HG03196 (cell line): ENCODE data around the gene ATP5F1A.
"Not testable (repeated sequence)": the region's sequence is repeated elsewhere in the genome, so short reads cannot be mapped to it uniquely, and the experiment has no call there.

Experiments used
- ATAC-seq: cut with Tn5 transposase; IDR thresholded peaks from one replicate; pipeline ENCODE4 v1.9.1; 2021; ENCODE audit not compliant: unreplicated experiment

The ATP5F1A gene

DNA sequence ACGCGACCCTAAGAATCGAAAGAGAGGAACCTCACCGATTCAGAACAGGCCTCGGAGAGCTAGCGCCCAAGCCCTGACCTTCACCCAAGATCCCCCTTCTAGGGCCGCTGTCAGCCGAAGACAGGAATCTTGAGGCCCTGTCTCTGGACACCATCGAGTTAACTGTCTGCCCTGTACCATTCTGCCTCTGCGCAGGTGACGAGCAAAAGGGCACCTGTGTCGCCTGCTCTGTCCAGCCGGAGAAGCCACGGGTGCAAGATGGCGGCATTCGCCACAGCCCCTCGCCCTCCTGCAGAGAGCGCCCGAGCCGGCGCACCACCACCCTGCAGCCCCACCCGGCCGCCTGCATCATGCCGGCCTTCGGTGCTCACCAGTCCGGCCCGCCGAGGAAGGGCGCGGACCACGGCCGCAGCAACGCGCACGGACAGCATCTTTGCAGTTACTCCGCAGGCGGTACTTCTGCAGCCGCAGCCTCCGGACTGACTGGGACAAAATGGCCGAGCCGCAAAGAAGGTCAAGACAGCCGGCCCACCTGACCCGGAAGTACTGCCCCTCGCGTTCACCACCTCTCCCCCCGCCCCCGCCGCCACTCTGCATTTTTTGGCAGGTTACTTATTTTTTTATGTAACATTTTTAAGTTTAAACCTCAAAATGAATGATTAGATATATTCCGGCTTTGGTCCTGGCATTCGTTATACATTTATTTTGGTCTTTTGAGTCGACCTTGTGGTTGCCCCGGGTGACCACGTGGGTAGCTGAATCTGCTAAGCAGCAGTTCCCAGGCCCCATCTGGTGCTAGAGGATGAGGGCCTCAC, at the start of gene ATP5F1A:
TSS of gene ATP5F1A (minus strand) at position 496 of the 815 bp plus-strand sequence. CDS start at position 431, 65 bp downstream.
- peak; percentile 77 for ATAC-seq

DNA sequence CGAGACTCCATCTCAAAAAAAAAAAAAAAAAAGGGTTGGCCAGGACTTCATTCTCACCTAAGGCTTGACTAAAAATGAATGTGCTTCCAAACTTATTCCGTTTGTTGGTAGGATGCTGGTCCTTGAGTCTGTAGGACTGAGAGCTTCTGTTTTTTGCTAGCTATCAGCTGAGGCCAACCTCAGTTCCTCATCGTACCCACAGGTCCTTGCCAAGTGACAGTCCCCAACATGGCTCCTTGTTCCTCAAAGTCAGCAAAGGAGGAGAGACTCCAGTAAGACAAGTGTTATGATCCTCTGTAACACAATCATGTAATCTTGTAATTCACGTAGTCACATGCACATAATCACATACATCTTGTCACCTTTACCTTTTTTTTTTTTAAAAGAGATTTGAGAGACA, 43.1 kb upstream of the ATP5F1A start:
- ATAC-seq = no peak

DNA sequence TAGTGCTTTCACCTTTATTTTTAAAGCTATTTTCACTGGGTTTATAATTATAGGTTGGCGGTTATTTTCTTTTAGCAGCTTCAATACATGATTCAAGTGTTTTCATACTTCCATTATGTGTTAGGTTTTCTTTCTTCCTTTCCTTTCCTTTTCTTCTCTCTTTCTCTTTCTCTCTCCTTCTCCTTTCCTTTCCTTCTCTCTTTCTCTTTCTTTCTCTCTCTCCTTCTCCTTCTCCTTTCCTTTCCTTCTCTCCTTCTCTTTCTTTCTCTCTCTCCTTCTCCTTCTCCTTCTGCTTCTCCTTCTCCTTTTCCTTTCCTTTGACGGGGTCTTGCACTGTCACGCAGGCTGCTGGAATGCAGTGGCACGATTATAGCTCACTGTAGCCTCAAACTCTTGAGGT, 42.1 kb upstream of the ATP5F1A start:
- ATAC-seq = no peak

DNA sequence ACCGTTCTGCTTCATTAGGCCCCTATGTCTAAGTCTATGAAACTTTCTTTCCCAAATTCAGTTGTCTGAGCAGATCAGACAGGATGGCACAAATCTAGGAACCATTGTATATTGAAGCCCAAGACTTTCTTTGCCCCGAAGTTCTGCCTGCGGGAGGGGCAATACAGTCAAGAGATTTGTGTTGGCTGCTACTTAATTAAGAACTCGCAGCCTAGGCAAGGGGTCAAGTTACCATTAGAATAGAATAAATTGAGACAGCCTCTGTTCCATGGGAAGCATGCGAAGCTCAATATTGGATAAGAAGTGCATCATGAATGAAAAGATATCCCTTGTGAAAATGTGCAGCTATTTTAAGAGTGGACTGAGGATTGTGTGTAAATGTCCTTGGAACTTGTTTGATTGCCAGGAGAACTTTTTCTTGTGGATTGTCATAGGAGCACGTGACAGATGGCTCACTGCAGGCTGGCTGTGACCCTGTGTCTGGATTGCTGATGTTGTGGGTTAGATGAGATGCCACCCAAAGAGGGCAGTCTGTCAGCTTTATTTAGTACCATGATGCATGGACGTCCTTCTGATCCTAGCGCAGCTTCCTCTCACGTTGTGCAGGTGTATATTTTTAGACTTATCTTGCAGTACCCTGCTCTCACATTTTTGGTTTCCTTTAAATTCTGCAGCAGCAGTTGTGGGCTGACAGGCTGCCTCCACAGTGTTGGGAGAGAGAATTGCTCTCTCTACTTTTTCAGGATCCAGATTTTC, 37.0 kb upstream of the ATP5F1A start:
- ATAC-seq = no peak

DNA sequence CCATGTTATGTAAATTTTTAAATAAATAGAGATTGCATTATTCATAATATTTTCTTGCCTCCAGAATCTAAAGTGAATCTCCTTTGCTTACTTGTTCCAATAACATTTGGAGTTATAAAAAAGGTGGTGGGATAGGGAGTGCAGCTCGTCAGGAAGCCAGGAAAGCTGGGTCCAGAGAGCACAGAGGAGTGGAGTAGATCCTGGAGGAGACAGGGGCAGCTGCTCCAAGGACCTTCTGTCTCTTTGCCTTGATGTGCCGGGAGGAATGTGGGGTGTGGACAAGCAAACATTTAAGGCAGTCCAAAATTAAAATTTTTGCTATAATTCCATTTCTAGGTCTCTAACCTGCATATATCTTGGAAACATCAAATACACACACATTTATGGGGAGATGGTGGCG, 35.4 kb upstream of the ATP5F1A start:
- no peak for ATAC-seq

DNA sequence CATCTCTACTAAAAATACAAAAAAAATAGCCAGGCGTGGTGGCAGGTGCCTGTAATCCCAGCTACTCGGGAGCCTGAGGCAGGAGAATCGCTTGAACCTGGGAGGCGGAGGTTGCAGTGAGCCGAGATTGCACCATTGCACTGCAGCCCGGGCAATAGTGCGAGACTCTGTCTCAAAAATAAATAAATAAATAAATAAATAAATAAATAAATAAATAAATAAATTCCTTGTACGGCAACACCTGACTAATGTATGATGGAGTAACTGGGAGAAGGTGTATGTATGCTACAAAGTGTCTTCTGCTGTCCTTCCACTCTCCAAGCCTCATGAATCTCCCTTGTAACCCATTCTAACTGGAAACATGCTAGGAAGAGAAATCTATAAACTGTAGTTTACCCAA, 32.5 kb upstream of the ATP5F1A start:
- not testable (repeated sequence) for ATAC-seq

DNA sequence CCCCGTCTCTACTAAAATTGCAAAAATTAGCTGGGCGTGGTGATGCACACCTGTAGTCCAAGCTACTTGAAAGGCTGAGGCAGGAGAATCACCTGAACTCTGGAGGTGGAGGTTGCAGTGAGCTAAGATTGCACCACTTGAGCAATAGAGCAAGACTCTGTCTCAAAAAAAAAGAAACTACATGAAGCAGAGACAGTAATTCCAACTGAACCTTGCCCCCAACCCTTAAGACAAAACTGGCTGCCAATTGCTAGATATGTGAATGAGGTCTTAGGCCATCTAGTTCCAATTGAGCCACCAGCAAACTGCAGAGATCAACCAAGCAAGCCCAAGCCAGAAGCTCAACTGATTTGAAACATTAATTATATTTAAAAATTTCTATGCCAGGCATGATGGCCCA, 32.0 kb upstream of the ATP5F1A start:
- no peak for ATAC-seq

DNA sequence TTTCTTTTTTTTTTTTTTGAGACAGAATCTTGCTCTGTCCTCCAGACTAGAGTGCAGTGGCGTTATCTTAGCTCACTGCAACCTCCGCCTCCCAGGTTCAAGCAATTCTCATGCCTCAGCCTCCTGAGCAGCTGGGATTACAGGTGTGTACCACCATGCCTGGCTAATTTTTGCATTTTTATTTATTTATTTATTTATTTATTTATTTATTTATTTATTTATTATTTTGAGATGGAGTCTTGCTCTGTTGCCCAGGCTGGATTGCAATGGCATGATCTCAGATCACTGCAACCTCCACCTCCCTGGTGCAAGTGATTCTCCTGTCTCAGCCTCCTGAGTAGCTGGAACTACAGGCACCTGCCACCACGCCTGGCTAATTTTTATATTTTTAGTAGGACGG, 28.5 kb upstream of the ATP5F1A start:
- not testable (repeated sequence) for ATAC-seq

DNA sequence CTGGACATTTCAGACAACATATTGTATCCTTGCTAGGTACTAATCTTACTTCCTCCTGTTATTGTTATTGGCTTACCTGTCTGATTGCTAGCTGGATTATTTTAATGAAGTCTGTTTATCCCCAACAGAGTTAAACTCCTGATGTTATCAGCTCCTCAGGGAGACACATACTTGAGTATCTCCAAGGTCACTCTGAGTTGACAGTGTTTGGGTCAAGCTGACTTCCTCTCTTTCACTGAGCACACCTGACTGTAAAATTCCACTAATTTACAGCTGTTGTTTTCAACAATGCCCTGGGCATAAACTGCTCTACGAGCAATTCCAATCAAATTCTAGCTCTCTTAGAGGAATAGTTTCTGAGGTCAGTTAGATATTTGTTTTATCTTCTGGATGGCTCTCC, 15.7 kb upstream of the ATP5F1A start:
- ATAC-seq = no peak

DNA sequence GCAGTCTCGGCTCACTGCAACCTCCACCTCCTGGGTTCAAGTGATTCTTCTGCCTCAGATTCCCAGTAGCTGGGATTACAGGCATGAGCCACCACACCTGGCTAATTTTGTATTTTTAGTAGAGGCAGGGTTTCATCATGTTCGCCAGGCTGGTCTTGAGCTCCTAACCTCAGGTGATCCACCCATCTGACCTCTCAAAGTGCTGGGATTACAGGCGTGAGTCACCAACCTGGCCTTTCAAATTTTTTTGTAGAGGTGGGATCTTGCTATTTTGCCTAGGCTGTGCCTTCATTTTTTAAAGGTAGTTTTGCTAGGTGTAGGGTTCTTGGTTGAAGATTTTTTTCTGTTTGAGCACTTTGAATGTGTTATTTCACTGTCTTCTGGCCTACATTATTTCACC, 12.3 kb upstream of the ATP5F1A start:
- no peak for ATAC-seq

DNA sequence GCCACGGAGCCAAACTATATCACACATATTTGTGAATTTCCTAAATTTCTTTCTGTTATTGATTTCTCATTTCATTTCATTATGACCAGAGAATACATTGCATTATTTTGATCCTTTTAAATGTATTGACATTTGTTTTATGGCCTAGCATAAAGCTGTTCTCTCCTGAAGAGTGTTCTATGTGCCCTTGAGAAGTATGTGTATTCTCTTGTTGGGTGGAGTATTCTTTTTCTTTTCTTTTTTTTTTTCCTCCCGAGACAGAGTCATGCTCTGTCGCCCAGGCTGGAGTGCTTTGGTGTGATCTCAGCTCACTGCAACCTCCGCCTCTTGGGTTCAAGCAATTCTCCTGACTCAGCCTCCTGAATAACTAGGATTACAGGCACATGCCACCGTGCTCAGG, 11.3 kb upstream of the ATP5F1A start:
- no peak for ATAC-seq

DNA sequence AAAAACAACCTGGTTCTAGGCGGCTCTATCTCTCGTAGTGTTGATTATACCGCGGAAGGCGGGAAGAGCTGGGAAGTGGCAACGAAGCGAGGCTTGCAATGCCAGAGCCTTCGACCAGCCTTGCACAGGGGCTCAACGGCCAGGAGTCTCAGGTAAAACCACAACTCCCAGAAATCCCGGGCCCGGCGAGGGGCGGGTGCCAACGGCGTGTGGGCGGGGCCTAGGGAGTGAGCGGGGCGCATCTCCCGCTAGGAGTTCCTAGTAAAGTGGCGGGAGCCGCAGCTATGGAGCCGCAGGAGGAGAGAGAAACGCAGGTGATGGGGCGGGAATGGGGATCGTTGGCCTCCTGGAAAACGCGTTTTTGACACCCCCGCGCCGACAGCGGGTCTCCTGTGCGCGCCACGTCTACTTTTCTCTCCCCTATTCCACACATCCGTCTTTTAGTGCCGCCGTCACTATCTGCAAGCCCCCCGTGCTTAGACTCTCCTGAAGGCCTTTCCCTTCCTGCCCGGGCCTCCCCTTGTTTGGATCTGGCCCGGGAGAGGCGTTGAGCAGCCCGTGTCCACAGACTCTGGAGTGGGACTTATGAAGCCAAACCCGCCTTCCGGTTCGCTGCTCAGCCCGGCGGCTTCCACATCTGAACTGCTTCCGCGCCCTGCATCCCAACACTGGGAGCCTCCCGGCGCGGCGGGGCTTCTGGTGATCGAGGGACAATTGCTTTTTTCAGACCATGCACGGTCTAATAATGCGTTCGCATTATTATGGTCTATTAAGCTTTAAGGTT, 6.2 kb upstream of the ATP5F1A start, which contains the start of gene HAUS1:
TSS of gene HAUS1 (plus strand) at position 258 of the 784 bp plus-strand sequence. CDS start at position 285, 27 bp downstream.
- ATAC-seq = peak; percentile 87

DNA sequence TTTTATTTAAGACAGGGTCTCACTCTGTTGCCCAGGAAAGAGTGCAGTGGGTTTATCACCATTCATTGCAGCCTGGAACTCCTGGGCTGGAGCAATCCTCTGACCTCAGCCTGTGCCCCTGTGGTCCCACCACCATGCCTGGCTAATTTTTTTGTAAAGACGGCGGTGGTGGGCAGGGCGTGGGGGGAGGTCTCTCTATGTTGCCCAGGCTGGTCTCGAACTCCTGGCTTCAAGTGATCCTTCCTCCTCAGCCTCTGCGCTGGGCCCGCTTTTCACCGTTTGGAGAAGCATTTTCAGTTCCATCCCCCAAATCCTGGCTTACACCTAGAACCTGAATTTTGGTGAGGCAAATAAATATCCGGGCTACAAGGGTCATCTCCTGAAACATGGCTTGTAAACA, 1.4 kb upstream of the ATP5F1A start:
- ATAC-seq = no peak

DNA sequence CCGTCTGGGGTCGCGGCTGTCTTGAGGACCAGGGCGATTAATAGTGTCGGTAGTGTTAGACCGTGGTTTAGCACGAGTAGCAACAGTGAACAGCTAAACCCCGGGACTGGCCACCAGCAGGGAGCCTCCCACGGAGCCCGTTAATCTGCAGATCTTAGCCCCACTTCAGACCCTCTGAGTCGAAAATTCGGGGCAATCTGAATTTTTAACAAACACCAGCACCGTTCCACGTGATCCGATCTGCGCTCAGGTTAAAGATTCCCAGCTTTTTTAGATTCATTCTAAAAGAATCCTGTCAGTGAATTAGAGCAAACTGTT, 479 bp upstream of the ATP5F1A start:
- ATAC-seq = no peak

DNA sequence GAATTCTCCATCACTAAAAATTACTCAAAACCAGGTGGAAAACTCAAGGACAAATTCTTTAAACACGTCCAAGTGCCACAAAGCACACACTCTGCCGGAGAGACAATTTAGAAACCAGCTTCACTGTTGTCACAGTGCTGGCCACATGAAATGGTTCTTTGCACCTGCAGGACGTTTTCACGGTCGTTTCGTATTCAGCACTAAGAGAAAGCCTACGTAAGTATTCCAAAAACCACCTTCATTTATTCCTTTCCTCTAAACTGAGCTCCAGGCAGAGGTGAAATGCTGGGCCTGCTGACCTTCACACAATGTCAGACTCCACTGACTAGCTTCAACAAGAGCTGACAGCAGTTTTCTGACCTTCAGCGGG, 680 bp downstream of the ATP5F1A start:
- ATAC-seq = peak; percentile 13

DNA sequence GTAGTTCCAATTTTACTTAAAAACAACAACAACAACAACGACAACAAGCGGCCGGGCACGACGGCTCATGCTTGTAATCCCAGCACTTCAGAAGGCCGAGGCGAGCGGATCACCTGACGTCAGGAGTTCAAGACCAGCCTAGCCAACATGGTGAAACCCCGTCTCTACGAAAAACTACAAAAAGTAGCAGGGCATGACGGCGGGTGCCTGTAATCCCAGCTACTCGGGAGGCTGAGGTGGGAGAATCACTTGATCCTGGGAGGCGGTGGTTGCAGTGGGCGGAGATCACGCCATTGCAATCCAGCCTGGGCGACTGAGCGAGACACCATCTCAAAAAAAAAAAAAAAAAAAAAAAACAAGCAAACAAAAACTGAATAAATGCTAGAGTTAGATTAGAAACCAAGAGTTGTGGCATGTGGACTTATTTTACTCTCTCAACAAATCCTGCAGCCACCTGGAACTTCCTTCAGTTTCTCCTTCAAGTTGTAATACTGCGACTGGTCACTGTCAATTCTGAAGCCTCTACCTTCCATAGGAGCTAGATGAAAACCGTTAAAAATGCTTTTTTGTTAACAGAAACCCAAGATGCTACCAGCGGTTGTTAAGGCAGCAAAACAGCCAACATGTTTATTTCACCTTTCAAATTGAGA, 1.3 kb downstream of the ATP5F1A start:
- ATAC-seq = no peak

DNA sequence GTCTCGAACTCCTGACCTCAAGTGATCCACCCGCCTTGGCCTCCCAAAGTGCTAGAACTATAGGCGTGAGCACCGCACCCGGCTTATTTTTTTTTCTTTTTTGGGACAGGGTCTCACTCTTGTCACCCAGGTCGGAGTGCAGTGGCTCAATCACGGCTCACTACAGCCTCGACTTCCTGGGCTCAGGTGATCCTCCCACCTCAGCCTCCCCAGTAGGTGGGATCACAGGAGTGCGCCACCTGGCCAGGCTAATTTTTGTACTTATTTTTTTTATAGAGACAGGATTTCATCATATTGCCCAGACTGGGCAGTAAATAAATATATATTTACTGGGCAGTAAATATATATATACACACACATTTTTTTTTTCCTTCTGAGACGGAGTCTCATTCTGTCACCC, 2.6 kb downstream of the ATP5F1A start:
- no peak for ATAC-seq

DNA sequence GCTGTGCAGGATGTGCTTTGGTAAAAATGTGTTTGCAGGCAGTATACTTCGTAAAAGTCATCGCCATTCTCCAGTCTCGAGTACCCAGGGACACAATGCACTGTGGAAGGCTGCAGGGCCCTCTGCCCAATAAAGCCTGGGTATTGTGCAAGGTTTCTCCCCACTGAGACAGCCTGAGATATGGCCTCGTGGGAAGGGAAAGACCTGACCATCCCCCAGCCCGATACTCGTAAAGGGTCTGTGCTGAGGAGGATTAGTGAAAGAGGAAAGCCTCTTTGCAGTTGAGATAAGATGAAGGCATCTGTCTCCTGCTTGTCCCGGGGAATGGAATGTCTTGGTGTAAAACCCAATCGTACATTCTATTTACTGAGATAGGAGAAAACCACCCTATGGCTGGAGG, 9.6 kb downstream of the ATP5F1A start:
- ATAC-seq = not testable (repeated sequence)

DNA sequence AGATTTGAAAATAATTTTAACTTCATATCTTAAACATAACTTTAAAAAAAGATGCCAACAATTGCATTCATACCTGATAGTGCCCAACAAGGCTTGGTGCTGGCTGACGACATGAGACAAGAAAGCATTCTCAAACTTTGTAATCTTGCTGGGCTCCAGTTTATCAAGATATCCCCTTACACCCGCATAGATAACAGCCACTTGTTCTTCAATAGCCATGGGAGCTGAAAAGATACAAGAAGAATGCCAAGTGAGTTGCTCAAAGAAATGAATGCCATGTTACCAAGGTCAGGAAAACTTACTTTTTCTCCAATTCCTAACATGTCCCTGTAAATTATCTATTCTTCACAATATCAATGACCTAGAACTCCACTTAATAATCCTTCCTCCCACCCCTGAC, 13.7 kb downstream of the ATP5F1A start:
- ATAC-seq = no peak

DNA sequence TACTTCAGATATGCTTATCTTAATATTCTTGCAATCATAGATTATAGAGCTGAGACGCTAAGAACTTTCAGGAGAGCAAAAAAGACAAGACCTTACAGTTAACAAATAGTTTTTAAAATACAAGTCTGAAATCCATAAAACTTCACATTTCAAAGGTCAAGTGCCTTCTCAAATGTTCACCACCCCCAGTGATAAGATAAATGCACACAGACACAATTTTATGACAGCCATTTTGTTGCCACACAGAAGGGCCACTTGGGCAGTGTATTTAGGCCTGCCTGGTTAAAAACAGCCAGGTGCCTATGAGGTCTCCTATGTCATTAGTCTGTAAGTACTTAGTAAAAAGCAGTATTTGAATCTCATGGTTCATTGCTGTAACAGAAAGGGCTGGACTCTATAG, 17.9 kb downstream of the ATP5F1A start:
- ATAC-seq = no peak

DNA sequence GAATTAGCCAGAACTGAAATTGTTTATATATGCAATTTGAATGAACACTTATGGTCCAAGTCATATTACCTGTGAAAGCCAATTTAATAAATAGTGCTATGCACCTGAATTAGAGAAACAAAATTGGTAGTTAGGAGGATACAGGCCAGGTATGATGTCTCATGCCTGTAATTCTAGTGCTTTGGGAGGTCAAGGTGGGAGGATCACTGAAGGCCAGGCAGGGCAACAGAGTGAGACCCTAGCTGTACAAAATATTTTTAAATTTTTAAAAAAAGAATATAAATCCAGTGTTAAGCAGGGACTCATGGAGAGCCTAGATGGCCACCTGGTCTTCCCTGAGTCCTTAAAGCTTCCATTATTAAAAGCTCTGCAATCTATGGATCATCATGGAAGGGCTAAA, 18.8 kb downstream of the ATP5F1A start:
- no peak for ATAC-seq
